ENCODE data around the gene ASCC1.

Gene ASCC1

DNA sequence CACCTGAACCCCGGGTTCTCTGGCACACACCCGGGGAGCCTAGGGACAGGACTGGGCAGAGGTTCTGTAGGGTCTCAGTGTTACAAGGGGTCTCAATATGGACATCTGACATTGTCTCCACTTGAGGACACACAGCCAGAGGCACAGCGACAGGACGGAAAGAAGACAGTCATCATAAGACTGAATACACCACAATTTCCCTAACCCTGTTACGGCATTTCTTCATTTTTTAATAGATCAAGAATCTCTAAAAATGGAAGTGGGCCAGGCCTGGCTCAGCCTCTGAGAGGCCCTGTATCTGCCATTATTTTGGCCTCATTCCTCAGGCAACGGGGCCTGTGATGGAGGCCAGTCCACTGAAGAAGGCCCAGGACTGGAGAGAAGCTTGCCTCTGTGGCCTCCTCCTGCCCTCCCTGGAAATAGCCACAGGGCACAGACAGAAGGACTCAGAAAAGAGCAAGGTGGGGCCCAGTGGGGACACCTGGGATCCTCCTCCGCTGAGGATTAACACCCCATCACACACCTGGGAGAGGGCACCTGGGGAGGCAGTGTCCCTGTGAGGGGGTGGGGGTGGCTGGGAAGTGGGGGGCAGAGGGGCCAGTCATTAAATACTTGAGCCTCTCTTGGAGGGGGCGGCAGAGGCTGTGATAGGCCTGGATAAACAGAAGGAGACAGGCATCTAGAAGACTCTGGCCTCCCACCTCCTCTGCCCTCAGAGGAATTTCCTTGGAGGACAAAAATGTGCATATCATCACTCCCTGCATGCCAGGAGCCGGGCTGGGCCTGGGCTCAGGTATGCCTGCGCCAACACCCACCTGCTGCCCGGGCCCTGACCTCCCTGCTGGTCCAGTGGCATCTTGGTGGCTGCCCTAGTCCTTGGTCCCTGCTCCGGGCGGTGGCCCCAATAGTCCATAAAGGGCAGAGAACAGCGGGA is 135.8 kb downstream of the ASCC1 start:
- no peak for DNase-seq

DNA sequence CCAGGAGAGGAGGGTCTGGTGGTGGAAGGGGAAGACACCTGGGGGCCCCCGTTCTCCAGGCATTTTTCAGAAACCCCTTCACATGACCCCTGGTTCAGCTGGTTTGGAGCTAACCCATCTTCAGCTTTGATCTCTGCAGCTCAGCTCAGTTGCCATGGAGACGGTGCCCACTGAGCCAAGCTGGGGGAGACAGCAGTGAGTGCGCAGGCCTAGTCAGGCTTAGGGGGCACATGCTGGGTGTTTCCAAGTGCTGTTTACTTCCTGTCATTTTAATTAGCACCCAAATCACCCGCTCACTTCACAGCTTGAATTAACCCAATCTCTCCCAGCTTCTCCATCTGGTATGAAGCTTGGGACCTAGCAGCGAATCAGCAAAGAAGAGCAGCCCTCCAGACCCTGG is 136.7 kb downstream of the ASCC1 start:
- DNase-seq: no peak

DNA sequence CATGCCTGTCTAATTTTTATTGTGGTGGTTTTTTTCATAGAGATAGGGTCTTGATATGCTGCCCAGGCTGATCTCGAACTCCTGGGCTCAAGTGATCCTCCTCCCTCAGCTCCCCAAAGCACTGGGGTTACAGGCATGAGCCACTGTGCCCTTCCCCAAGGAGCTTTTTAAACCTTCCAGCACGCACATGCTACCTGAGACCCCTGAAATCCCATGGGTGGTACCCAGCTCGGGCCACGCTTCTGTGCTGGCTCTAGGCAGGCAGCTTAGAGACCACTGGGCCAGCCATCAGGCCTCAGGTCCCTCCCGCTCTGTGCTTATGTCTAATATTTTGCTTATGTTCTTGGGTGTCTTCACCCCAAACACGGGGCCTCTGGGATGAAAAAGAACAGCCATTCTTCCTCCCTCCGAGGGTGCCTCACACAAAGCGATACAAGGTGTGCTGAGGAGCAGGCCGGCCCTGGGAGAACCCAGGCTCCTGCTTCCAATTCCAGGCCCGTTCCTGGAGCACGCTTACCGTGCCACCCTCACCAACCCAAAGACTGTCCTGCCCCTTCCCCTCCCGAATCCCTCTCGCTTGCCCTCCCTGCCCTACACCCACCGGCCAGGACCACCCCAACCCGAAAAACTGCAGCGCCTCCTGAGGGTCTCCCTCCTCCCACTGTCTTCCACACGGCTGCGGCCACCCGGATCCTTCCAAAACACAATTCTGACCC is 138.6 kb downstream of the ASCC1 start:
- no peak for DNase-seq

DNA sequence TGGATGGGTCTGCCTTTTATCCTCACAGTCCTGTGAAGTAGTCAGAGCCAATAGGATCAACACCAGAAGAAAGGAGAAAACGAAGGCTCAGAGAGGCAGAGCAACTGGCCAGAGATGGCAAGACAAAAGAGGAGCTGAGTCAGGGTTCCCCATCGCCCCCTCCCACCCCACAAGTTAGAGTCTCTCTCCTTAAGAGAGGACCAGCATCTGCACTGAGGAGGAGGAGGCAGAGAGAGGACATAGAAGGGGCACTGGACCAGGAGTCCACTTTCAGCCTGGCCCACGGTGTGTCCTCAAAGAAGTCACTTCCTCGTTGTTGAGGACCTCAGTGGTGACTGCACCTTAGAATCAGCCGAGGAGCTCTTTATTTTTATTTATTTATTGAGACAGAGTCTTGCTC is 139.3 kb downstream of the ASCC1 start:
- no peak for DNase-seq

DNA sequence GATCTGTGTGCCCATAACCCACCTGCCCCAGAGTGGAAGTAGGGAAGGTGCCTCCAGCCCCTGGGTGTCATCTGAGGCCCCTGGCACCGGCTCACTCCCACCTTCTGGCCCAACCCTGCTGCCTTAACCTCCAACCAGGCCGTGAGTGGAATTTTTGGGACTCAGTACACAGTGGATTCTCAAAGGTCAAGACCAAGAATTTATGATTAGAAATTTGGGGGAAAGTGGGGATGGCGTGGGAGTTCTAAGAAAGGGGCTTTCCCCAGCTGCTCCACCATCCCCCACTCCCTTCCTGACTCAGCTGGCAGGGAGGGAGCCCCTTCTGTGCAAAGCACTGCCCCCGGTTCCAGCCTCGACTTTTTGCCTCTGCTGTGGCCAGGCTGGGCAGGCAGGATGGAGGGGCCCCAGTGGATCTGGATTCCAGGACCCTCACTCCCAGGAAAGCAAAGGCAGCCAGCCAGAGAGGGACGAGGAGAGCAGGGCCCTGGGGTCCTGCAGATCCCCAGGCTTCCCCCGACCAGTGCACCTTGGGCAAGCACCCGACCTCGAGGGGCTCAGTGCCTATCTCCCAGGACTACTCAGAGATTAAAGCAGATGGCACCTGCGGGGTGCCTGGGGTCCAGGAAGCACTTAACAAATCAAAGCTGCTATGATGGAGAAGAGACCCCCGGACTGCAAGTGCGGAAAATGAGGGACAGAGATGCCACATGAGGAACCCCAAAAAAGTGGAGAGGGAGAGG is 140.5 kb downstream of the ASCC1 start:
- DNase-seq: no peak

DNA sequence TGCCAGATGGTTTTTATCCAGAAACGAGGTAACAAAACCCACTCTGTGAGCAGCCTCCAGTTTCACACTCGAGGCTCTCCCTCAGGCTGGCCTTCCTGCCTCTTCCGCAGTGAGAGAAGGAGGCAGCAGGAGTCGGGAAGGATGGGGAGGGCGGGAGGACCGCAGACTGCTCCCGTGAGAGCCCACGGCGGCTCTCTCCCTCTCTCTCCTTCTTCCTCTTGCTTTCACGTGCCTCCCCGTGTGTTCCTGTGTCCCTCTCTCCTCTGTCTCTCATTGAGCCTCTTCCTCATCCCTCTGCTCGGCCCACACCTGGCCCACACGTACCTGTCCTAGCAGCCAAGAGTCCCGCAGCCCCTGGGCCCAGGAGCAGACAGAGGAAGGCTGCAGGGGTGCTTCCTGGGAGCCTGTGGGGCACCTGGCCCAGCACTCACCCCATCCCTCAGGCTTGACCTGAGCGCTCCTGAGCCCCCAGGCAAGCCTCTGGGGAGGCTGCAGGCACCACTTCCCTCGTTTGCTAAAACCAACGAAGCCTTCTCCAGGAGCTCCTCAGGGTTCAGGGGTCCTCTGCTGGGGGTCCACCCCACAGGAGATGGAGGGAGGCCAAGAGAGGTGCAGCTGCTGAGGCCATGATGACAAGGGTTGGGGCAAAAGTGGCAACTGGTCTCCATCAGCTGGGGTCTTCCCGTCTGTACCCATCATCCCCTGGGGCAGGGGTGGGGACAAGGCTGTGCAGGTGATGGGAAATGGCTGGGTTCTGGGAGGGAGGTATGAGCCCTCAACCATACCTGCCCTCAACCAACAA is 141.3 kb downstream of the ASCC1 start:
- DNase-seq: no peak

DNA sequence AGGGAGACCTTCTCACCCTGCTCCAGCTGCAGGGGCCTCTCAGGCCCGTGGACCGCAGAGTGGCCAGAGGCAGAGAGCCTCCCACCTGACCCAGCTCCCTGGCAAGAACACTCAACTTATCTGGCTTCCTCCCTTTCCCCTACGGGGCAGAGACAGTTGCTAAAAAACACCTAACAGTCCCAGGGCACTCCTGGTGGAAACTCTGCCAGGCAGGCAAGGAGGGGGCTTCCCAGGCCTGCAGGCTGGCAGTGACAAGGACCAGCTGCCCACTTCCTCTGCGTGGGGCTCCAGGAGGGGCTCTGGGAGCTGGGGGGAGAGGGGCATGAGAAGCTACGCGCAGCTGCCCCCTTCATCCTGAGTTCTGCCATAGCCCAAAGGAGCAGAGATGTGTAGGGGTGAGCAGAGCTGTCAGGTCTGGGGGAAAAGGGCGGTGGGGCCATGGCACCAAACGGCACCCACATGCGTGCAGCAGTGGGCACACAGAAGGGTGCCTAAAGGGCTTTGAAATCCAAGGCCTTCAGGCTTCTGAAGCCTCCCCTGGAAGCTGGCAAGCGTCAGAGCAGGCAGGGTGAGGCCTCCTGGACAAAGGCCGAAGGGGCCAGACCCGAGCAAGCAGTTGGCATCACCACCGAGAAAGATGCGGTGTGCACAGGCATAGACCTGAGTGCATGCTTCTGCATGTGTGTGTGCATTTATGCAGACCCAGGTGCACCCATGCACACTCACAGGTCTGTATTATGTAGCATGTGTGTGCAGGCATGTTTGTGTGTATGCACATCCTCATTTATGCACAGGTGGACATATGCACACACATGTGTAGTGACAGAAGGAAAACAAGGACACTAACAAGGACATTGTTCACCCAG is 142.1 kb downstream of the ASCC1 start:
- DNase-seq: no peak

DNA sequence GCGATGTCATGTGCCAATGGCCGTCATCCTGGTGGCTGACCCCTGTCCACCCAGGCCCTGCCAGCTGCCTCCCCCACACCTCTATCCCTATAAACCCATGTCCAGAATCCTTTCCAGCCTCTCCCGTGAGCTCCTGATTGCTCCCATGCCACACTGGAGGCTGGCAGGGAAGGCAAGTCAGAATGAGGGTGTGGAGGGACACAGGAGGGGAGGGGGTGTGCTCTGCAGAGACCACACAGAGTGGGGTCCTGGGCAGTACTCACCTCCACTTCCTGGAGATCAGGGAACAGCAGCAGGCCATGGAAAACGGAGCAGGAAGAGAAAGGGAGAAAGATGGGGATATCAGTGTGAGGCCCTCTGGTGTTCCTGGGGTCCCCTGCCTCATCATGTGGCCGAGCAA is 143.4 kb downstream of the ASCC1 start:
- DNase-seq: no peak

DNA sequence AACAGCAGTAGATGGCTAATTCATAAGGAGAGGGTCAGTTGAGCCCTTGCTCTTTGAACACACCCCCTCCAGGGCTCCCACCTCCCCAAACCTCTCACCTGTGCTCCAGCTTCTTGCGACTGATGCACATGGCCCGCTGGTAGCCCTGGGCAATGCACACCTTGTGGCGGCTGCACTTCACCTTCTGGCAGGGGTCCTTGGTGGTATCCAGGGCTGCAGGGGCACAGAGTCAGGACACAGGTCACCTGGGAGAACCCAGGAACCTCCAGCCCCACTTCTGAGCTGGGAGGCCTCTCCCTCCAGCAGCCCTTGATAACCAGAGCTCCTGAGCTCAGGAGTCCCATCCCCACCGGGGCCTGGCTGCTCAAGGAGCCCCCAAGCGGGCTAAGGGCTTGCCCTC is 144.0 kb downstream of the ASCC1 start:
- no peak for DNase-seq

DNA sequence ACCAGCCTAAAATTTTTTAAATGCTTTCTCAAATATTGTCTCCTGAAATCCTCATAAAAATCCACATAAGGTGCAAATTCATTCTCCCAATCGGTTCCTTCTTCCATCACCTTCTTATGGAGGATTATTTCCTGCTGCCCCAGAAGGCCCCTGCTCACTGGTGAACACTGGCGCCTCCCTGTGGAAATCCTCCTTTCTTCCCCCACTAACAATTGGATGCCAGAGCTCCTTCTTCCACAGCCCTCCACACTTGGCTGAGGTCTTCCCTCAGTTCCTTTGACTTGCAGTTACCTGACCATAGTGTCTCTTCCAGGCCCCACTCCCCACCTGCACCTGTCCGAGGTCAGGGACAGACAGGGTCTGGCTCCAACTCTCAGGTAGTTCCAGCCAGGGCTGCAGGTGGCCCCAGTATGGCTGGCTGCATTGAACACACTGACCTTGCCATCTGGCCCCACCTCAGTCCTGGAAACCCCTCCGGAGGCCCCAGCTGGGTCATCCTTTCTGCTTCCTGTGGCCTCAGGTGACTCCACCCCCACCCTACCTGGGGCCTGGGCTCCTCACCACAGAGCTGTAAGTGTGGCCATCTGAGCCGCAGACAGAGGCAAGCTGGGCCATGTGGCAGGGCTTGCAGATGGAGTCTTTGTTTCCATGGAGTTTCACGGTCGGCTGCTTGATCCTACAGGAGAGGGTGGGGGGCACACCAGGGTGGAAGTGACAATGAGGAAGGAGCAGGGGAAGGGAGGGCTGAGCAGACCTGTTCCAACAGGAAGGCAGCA is 146.1 kb downstream of the ASCC1 start:
- DNase-seq: no peak

DNA sequence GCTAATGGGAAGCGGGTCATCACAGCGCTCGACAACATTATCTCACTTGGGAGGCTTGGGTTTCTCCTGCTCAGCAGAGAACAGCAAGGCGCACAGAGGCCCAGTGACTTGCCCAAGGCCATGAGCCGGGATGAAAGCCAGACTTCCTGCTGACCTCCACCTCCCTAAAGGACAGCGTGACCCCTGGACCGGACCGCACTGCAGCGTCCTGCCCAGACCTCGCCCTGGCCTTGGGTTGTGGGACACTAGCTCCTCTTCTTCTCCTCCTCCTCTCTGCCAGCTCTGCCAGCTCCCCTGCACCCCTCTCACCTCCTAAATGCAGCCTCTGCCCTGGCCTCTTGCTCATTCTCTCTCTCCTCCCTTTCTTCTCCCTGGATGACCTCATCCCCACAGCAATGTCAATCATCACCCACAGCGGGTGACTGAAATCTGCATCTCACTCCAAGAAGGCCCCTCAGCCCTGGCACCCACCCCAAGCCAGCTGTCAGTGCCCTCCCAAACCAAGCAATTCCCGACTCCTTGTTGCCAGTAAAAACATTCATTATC is 147.1 kb downstream of the ASCC1 start:
- no peak for DNase-seq

DNA sequence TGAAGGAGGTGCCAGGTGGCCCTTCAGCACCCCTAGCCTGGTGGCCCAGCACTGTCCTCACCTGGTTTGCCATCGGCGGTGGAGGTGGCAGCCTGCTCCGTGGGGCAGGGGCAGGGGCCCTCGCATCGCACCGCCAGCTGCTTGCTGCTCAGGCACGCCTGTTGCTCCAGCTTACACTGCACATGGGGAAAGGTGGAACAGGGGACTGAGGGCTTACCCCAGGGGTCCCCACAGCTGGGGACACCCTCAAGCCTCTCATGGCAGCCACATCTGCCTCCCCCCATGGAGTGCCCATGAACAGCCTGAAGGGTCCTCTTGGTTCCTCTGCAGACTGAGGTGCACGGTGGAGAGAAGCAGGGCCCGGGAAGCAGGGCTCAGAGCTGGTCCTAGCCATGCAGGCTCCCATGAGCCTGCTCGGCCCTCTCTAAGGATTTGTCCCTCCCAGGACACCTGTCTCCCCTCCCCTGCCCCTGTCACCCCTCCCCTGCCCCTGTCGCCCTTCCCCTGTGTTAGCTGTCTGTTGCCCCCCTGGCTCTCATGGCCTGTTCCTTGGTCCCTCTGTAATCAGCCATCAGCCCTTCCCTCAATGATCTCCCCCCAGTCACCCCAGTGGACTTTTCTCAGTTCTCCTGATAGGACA is 147.8 kb downstream of the ASCC1 start:
- DNase-seq: no peak

DNA sequence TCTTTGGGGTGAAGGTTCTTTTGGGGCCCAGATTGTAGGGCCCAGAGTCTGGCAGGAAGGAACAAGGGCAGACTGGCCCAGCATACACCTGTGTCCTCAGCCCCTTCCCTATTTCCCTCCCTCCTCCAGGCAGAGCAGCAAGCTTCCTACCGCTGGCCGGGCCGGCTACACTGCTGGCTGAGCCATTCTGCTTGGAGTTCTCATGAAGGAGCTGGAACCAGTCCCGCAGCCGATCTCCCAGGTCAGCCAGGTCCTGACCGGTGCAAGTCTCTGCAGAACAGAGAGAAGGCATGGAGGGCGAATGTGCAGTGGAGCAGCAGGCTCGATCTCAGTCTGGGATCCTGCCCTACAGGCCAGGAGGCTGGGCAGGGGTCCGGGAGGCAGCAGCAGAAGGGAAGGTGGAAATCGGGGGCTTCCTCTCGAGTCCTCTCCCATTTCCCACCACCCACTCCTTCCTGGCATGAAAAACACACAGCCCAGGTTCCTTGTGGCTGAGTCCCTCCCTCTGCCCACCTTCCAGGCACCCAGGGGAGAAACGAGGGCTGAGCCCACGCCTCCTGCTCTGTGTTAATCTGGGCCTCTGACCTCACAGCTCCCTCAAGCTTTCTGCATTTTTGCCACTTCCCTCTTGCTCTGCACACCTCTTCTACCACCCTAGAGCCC is 148.5 kb downstream of the ASCC1 start:
- no peak for DNase-seq

DNA sequence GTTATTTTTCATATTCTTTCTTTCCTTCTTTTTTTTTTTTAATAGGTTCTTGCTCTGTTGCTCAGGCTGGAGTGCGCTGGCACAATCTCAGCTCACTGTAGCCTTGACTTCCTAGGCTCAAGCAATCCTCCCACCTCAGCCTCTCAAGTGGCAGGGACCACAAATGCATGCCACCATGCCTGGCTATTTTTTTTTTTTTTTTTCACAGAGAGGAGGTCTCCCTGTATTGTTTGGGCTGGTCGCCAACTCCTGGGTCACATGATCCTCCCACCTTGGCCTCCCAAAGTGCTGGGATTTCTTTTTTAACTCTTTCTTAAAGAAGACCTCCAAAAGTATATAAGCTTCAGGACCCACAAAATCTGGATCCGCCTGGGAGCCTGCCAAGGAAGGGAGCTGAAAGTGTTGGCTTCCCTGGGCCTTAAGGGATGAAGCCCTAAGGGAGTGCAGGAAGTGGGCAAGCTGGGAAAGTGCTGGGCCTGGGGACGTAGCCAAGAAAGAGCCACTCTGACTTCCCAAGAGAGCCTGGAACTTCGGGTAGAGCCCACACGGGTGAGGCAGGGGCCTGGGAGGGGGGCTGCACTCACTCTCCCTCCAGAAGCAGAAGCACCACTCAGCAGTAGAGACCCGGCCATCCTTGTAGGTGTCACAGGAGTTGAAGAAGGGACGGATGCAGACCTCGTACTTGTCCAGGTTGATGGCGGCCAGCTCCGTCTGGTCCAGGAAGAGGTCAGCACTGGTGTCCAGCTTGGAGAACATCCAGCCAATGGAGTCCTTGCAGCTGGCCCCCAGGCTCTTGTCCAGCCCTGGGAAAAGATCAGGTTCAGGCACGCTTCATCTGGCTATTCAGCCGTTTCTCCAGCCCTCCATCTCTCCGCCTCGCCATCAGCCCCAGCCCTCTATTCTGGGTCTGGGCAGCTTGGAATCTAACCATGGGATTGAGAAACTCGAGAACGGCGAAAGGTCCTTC is 149.5 kb downstream of the ASCC1 start:
- no peak for DNase-seq

DNA sequence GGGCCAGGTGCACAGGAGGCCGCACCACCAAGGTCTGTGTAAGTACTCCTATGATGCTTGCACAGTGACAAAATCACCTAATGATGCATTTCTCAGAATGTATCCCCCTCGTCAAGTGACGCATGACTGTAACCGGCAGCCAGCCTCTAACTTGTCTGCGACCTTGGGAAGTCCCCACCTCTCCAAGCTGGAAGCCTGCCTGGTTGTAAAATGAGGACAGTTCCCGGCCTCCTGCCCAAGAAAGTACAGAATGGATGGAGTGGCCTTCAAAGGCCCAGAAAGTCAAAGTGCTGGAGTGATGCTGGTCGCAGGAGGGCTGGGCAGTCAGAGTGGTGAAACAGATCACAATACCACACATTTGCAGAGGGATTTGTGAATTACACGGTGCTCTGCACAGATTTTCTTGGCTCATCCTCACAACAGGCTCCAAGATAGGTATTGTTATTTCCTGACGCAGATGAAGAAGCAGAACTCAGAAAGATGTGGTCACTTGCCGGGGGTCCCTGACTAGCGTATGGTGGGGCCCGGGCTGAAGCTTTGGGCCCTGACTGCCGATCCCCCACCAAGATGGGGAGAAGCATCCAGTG is 150.5 kb downstream of the ASCC1 start:
- no peak for DNase-seq

DNA sequence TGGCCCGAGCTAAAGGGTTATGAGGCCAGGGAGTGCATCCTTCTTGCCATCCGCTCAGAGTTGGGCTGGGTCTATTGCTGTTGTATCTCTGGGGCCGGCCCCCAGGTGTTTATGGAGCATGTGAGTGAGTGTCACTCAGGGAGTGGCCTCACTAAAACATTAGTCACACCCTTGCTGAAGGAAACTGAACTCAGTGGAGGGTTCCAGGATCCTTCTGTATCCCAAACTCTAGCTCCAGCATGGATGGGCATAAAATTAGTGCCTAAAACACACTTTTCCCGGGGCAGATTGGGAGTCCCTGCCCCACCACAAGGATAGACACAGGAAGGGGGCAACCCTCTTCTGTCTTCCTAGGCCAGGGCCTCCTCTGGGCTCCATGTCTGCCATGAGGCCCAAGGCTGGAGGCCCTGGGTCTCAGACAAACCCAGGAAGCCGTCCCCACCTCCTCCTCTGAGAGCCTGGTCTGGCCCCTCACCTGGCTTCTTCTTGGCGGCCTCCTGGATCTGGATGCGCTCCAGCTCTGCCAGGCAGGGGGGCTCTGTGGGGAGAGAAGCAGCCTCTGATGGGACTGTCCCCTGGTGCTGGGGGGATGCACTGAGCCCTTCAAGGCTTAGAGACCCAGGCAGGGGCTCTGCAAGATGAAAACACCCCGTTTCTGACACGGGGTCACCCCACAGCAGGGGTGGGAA is 152.2 kb downstream of the ASCC1 start:
- DNase-seq: no peak
